ENCODE data around the gene DDIT4L. TPM values are rescaled to one million over a fixed set of nuclear protein-coding genes. Genes with fewer than 3 reads are reported as not detected.

The DDIT4L gene
- total RNA-seq, 1 donor from 2014 or later: not detected

GRCh38 chr4:100175858-100176257 is 14.4 kb downstream of the DDIT4L start:
- H3K36me3 Mint-ChIP-seq (ENCODE audit: unreplicated experiment): no peaks in the 10 kb centered on the region
- no peak for DNase-seq
- H3K4me3 Mint-ChIP-seq (ENCODE audit: unreplicated experiment): no peak overlapping the region
- H3K4me1 Mint-ChIP-seq (ENCODE audit: low read depth, unreplicated experiment): no peaks in the 10 kb centered on the region
- no peak overlapping the region for H3K27ac Mint-ChIP-seq (ENCODE audit: unreplicated experiment)
- TF ChIP-seq CTCF (IDR thresholded peaks at IDR 0.05; ENCODE audit: partially characterized antibody, unreplicated experiment): no peak
- no peaks in the 10 kb centered on the region for H3K27me3 Mint-ChIP-seq (ENCODE audit: unreplicated experiment)
- H3K9me3 Mint-ChIP-seq (ENCODE audit: unreplicated experiment): peaks cover 1% of the 10 kb centered on the region

GRCh38 chr4:100174985-100175383 is 15.3 kb downstream of the DDIT4L start:
- Mint-ChIP-seq H3K4me1 (ENCODE audit: low read depth, unreplicated experiment) (no peaks in the 10 kb centered on the region), H3K27me3 (ENCODE audit: unreplicated experiment) (no peaks in the 10 kb centered on the region), H3K9me3 (ENCODE audit: unreplicated experiment) (peaks cover 1% of the 10 kb centered on the region), H3K27ac (ENCODE audit: unreplicated experiment) (no peak overlapping the region), H3K4me3 (ENCODE audit: unreplicated experiment) (no peak overlapping the region), H3K36me3 (ENCODE audit: unreplicated experiment) (no peaks in the 10 kb centered on the region)
- TF ChIP-seq CTCF (IDR thresholded peaks at IDR 0.05; ENCODE audit: partially characterized antibody, unreplicated experiment): no peak
- DNase-seq: no peak

GRCh38 chr4:100170986-100171385 is 19.3 kb downstream of the DDIT4L start:
- H3K9me3 Mint-ChIP-seq (ENCODE audit: unreplicated experiment): peaks cover 1% of the 10 kb centered on the region
- H3K4me1 Mint-ChIP-seq (ENCODE audit: low read depth, unreplicated experiment): no peaks in the 10 kb centered on the region
- no peak overlapping the region for H3K27ac Mint-ChIP-seq (ENCODE audit: unreplicated experiment)
- no peak overlapping the region for H3K4me3 Mint-ChIP-seq (ENCODE audit: unreplicated experiment)
- no peak for DNase-seq
- no peaks in the 10 kb centered on the region for H3K36me3 Mint-ChIP-seq (ENCODE audit: unreplicated experiment)
- peaks cover 2% of the 10 kb centered on the region for H3K27me3 Mint-ChIP-seq (ENCODE audit: unreplicated experiment)
- TF ChIP-seq CTCF (IDR thresholded peaks at IDR 0.05; ENCODE audit: partially characterized antibody, unreplicated experiment): no peak

- Mint-ChIP-seq H3K27ac (ENCODE audit: unreplicated experiment) (no peak overlapping the region), H3K4me1 (ENCODE audit: low read depth, unreplicated experiment) (no peaks in the 10 kb centered on the region), H3K27me3 (ENCODE audit: unreplicated experiment) (peaks cover 2% of the 10 kb centered on the region), H3K36me3 (ENCODE audit: unreplicated experiment) (no peaks in the 10 kb centered on the region), H3K9me3 (ENCODE audit: unreplicated experiment) (peaks cover 1% of the 10 kb centered on the region), H3K4me3 (ENCODE audit: unreplicated experiment) (no peak overlapping the region)
- no peak for TF ChIP-seq CTCF (IDR thresholded peaks at IDR 0.05; ENCODE audit: partially characterized antibody, unreplicated experiment)
- DNase-seq: no peak
Observed at GRCh38 chr4:100169491-100170485, 20.5 kb downstream of the DDIT4L start.

GRCh38 chr4:100168521-100168920 is 21.7 kb downstream of the DDIT4L start:
- peaks cover 2% of the 10 kb centered on the region for H3K27me3 Mint-ChIP-seq (ENCODE audit: unreplicated experiment)
- H3K4me3 Mint-ChIP-seq (ENCODE audit: unreplicated experiment): no peak overlapping the region
- H3K27ac Mint-ChIP-seq (ENCODE audit: unreplicated experiment): no peak overlapping the region
- no peaks in the 10 kb centered on the region for H3K36me3 Mint-ChIP-seq (ENCODE audit: unreplicated experiment)
- H3K4me1 Mint-ChIP-seq (ENCODE audit: low read depth, unreplicated experiment): no peaks in the 10 kb centered on the region
- peaks cover 1% of the 10 kb centered on the region for H3K9me3 Mint-ChIP-seq (ENCODE audit: unreplicated experiment)
- DNase-seq: no peak
- no peak for TF ChIP-seq CTCF (IDR thresholded peaks at IDR 0.05; ENCODE audit: partially characterized antibody, unreplicated experiment)
